Keratinocyte (primary cell): ENCODE results near the gene RSPO3.

ENCODE experiments used
- EZH2 ChIP-seq: IDR thresholded peaks from one replicate; pipeline ENCODE4 v1.6.1; 2012; ENCODE audit warnings: inconsistent platforms, mild to moderate bottlenecking, low read length, moderate library complexity
- TF ChIP-seq, protein P1 (sequence below), 3 experiments: IDR thresholded peaks in 1 of 3; conservative IDR thresholded peaks in 1 of 3; optimal IDR thresholded peaks in 1 of 3; 2 replicates in 2 of 3; 3 replicates in 1 of 3; pipeline versions ENCODE3 to v1.5.1; 2011; ENCODE audit warnings: low read length in 3 of 3, mild to moderate bottlenecking in 3 of 3, moderate library complexity in 2 of 3, control low read depth in 1 of 3, inconsistent platforms in 1 of 3; ENCODE audit not compliant: insufficient read depth in 2 of 3; ENCODE audit errors: extremely low read depth in 1 of 3

GRCh38 chr6:127100510-127101140 is 17.8 kb upstream of the RSPO3 start:
- TF ChIP-seq, protein P1, sequence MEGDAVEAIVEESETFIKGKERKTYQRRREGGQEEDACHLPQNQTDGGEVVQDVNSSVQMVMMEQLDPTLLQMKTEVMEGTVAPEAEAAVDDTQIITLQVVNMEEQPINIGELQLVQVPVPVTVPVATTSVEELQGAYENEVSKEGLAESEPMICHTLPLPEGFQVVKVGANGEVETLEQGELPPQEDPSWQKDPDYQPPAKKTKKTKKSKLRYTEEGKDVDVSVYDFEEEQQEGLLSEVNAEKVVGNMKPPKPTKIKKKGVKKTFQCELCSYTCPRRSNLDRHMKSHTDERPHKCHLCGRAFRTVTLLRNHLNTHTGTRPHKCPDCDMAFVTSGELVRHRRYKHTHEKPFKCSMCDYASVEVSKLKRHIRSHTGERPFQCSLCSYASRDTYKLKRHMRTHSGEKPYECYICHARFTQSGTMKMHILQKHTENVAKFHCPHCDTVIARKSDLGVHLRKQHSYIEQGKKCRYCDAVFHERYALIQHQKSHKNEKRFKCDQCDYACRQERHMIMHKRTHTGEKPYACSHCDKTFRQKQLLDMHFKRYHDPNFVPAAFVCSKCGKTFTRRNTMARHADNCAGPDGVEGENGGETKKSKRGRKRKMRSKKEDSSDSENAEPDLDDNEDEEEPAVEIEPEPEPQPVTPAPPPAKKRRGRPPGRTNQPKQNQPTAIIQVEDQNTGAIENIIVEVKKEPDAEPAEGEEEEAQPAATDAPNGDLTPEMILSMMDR (optimal IDR thresholded peaks at IDR 0.05 in 1 of 3, IDR thresholded peaks at IDR 0.05 in 1 of 3, conservative IDR thresholded peaks at IDR 0.05 in 1 of 3; ENCODE audit: extremely low read depth in 1 of 3, insufficient read depth in 2 of 3, low read length in 3 of 3): peak in 2 of 3 experiments; percentile 17 to 27
- no peak for TF ChIP-seq EZH2
